Stimulated activated CD4-positive, alpha-beta T cell treated with anti-CD3 and anti-CD28 coated beads, Interleukin-15, amount 100 ng/mL, for 24 hours (primary cell): Measurements from ENCODE around the gene PCP4L1.
"Not testable (repeated sequence)": the region's sequence is repeated elsewhere in the genome, so short reads cannot be mapped to it uniquely, and the experiment has no call there.

Experiments
- DNase-seq: peaks from one replicate; pipeline ENCODE4 v3.0.0-alpha.2; 2020

The PCP4L1 gene

GRCh38 chr1:161258439-161259344, at the start of gene PCP4L1:
Gene PCP4L1 (plus strand): TSS chr1:161258745. CDS start chr1:161258975, 230 bp downstream.
- DNase-seq, result peak; percentile 68

- peak; percentile 84 for DNase-seq
These were observed 48.6 kb upstream of the PCP4L1 start for GRCh38 chr1:161209790-161210409.

GRCh38 chr1:161214369-161214768, 44.2 kb upstream of the PCP4L1 start:
- DNase-seq, result no peak

- DNase-seq, result no peak
These were observed 43.5 kb upstream of the PCP4L1 start, which contains the start of gene FCER1G for GRCh38 chr1:161215076-161215475. Gene FCER1G (plus strand): TSS chr1:161215295. CDS start chr1:161215322, 27 bp downstream.

GRCh38 chr1:161216945-161217712, 41.4 kb upstream of the PCP4L1 start:
- DNase-seq, result no peak

- DNase-seq, result no peak
These were observed 40.7 kb upstream of the PCP4L1 start for GRCh38 chr1:161217831-161218230.

GRCh38 chr1:161218301-161219077, 40.1 kb upstream of the PCP4L1 start:
- DNase-seq, result no peak

GRCh38 chr1:161219078-161219892, 39.3 kb upstream of the PCP4L1 start:
- no peak for DNase-seq

- no peak for DNase-seq
These were observed 38.5 kb upstream of the PCP4L1 start for GRCh38 chr1:161220002-161220401.

GRCh38 chr1:161222175-161223019, 36.1 kb upstream of the PCP4L1 start:
- no peak for DNase-seq

- no peak for DNase-seq
These were observed 34.5 kb upstream of the PCP4L1 start for GRCh38 chr1:161223805-161224694.

- DNase-seq, result not testable (repeated sequence)
These were observed 33.9 kb upstream of the PCP4L1 start for GRCh38 chr1:161224695-161225087.

- DNase-seq, result no peak
These were observed 33.4 kb upstream of the PCP4L1 start for GRCh38 chr1:161225178-161225533.

GRCh38 chr1:161225534-161226319, 32.8 kb upstream of the PCP4L1 start, which contains the start of gene TOMM40L:
Gene TOMM40L (plus strand): TSS chr1:161226060. CDS start chr1:161226490, 430 bp downstream.
- DNase-seq, result peak; percentile 89

GRCh38 chr1:161226320-161226711, 32.2 kb upstream of the PCP4L1 start:
- peak; percentile 22 for DNase-seq

GRCh38 chr1:161226759-161227158, 31.8 kb upstream of the PCP4L1 start:
- no peak for DNase-seq

GRCh38 chr1:161227196-161227871, 31.2 kb upstream of the PCP4L1 start:
- peak; percentile 95 for DNase-seq

GRCh38 chr1:161228032-161228431, 30.5 kb upstream of the PCP4L1 start:
- no peak for DNase-seq
